Measurements from ENCODE around the gene NEUROD2. TPM values are rescaled to one million over a fixed set of nuclear protein-coding genes. Genes with fewer than 3 reads are reported as not detected.

Gene NEUROD2
- total RNA-seq, 1 donor from 2014 or later = not detected

DNA sequence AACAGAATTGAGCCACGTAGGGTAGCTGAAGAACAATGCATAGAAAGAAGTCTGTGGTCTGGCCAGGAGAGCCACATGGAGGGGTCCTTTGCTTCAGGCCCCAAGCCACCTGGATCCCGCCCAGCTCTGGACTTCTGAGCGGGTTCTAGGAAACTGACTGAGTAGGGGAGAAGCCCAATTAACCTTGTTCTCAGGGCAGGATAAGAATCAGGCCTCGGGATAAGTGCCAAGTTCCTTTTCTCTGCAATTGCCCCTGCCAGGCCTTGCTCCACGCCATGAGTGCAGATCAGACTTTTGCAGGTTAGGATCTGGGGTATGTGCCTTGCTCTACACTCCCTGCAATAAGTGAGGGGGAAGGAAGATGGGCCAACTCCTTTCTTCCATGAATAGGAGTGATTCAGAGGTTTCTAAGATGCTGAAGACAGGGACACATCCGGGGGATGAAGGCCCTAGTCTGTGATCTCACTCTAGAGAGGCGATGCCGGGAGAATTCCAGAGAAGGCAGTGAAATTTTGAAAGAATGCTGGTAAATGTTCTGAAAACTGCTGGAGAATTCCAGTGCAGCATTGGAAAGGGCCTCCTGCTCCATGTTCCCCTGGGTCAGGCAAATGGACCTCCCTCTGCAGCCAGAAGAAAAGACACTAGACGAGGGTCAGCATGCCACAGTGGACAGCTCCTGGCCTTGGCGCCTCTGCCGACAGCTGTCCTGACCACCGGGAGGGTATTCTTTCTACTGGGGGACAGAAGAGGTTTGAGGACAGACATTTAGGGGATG lies 5.8 kb downstream of the NEUROD2 start:
- H3K4me1 Mint-ChIP-seq (ENCODE audit: low read depth) = peaks cover 10% of the 10 kb centered on the region
- no peaks in the 10 kb centered on the region for H3K9me3 Mint-ChIP-seq
- no peak overlapping the region for H3K4me3 Mint-ChIP-seq (ENCODE audit: low read depth)
- no peak overlapping the region for H3K27ac Mint-ChIP-seq
- H3K27me3 Mint-ChIP-seq (ENCODE audit: low read depth) = peaks cover 78% of the 10 kb centered on the region
- H3K36me3 Mint-ChIP-seq (ENCODE audit: low read depth) = no peaks in the 10 kb centered on the region
- intact Hi-C loops (cut with micrococcal nuclease) = loop anchor here (10.0 kb wide), 1 partner anchor 377 kb away; the partner anchor contains the start of gene STAC2
- DNase-seq (ENCODE audit: low spot score) = no peak

DNA sequence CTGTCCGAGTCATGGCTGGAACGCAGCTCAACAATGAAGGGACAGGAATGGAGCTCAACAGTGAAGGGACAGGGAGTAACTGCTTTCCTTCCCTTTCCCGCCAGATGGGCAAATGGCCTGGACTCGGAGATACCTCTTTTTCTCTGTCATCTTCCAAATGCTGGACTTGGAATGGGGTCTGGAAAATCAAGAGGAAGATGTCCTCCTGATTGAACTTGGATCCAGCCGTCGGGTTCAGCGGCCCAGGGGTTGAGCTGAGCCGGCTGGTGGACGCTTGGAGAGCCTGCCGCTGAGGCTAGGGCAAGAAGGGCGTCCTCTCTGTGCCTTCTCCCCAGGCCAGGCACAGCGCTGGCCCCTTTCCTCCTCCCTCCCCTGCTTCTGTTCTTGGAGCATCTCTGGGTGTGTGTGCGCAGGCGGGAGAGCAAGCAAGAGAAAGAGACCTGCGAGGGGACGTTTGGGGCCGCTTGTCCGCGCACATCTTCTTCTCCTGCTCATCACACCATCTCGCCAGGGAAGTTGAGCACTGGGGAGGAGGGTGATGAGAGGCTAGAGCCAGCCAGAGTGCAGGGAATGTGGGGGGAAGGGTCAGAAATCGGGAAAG lies 6.6 kb downstream of the NEUROD2 start:
- intact Hi-C loops (cut with micrococcal nuclease) = loop anchor here (10.0 kb wide), 1 partner anchor 376 kb away; the partner anchor contains the start of gene STAC2
- Mint-ChIP-seq H3K4me3 (ENCODE audit: low read depth) (no peak overlapping the region), H3K36me3 (ENCODE audit: low read depth) (no peaks in the 10 kb centered on the region), H3K27me3 (ENCODE audit: low read depth) (peaks cover 83% of the 10 kb centered on the region), H3K4me1 (ENCODE audit: low read depth) (peaks cover 10% of the 10 kb centered on the region), H3K27ac (no peak overlapping the region), H3K9me3 (no peaks in the 10 kb centered on the region)
- DNase-seq (ENCODE audit: low spot score) = no peak

DNA sequence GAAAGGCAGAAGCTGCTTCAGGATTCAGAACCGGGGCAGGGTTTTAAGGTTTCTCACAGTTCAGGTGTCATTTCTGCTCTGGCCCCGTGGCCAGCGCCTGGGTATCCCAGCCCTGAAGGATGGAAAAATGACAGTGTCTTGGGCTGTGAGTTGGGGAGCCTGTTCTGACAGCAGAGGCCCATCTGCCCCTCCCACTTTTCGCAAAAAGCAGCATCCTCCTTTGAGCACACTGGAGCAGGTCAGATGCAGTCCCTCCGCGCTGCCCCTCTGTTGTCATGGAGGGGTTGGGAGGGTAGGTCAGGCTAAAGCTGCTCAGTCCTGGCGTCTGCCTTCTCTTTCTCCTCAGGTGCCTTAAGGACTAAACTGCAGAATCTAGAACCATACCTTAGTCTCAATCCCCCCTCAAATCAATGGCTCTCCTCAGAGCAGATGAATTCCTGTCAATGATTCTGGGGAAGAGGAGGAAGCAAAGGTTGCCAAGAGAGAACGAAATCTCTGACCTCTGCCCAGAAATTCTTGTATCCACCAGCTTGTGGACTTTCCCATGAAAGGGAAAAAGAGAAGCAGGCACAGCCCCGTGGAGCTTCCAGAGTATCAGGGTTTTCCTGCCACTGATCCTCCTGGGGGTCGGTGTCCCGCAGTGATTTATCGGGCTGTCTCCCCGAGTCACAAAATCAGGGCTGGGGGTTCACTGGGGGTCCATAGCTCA lies 7.3 kb downstream of the NEUROD2 start:
- Mint-ChIP-seq H3K9me3 (no peaks in the 10 kb centered on the region), H3K27ac (no peak overlapping the region), H3K4me1 (ENCODE audit: low read depth) (peaks cover 10% of the 10 kb centered on the region), H3K27me3 (ENCODE audit: low read depth) (peaks cover 87% of the 10 kb centered on the region), H3K36me3 (ENCODE audit: low read depth) (no peaks in the 10 kb centered on the region), H3K4me3 (ENCODE audit: low read depth) (no peak overlapping the region)
- DNase-seq (ENCODE audit: low spot score) = no peak
- intact Hi-C loops (cut with micrococcal nuclease) = loop anchor here (10.0 kb wide), 1 partner anchor 376 kb away; the partner anchor contains the start of gene STAC2

DNA sequence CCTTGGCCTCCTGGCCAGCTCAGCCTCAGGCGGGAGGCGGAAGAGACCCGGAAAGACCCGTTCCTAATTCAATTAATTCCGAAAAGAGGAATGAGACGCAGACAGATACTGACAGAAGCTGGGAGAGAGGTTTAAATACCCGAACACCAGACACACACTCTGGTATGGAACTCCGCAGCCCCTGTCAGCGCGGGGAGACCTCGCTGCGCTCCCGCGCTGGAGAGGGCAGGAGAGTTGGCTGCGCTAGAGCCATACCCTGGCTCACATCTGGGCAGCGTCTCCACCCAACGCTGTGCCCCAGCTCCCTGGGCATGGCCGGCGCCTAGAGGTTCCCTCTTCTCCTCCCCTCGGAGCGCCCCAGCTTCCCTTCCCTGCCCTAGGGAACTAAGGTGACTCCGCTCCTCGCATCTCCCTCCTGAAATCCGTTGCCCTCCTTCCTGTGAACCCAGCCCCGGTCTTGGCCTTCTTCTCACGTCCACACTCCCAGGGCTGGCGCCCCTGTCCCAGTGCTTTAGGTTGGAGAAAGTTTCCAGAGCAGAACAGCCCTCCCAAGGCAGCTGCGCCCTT lies 8.0 kb downstream of the NEUROD2 start:
- peaks cover 89% of the 10 kb centered on the region for H3K27me3 Mint-ChIP-seq (ENCODE audit: low read depth)
- no peak overlapping the region for H3K27ac Mint-ChIP-seq
- DNase-seq (ENCODE audit: low spot score) = no peak
- H3K9me3 Mint-ChIP-seq = no peaks in the 10 kb centered on the region
- no peak overlapping the region for H3K4me3 Mint-ChIP-seq (ENCODE audit: low read depth)
- peaks cover 10% of the 10 kb centered on the region for H3K4me1 Mint-ChIP-seq (ENCODE audit: low read depth)
- H3K36me3 Mint-ChIP-seq (ENCODE audit: low read depth) = no peaks in the 10 kb centered on the region
- intact Hi-C loops (cut with micrococcal nuclease) = loop anchor here (10.0 kb wide), 1 partner anchor 375 kb away; the partner anchor contains the start of gene STAC2

DNA sequence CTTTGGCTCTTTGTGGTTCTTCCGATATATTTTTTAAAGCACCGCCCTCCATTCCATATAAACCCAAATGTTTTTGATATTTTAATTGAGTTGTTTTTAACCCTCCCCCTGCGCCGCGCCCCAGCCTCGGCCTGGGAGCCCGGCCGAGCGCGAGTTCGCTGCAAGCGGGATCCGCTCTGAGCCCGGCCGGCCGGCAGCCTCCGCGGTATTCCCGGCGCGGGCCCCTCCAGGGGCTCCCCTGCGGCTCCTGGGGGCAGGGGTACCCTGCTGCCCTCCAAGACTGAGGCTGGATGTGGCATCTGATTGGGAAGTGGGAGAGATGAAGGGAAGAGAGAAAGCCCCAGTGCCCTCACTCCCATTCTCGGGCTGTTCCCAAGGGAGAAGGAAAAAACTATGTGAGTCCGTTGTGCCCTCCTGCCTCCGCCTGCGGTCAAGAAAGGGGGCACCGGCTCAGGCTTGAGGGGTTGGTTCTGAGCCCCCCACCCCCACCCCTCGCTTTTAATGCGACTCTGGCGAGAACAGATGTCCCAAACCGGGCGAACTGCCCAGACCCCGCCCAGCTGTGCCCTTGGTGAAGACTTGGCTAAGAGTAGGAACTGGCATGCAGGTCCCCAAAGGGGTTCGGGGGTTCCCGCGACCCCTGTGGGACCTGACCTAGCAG lies 8.6 kb downstream of the NEUROD2 start:
- Mint-ChIP-seq H3K27ac (no peak overlapping the region), H3K36me3 (ENCODE audit: low read depth) (no peaks in the 10 kb centered on the region), H3K9me3 (no peaks in the 10 kb centered on the region), H3K27me3 (ENCODE audit: low read depth) (peaks cover 89% of the 10 kb centered on the region), H3K4me3 (ENCODE audit: low read depth) (no peak overlapping the region), H3K4me1 (ENCODE audit: low read depth) (peaks cover 10% of the 10 kb centered on the region)
- intact Hi-C loops (cut with micrococcal nuclease) = no loop called here
- no peak for DNase-seq (ENCODE audit: low spot score)

DNA sequence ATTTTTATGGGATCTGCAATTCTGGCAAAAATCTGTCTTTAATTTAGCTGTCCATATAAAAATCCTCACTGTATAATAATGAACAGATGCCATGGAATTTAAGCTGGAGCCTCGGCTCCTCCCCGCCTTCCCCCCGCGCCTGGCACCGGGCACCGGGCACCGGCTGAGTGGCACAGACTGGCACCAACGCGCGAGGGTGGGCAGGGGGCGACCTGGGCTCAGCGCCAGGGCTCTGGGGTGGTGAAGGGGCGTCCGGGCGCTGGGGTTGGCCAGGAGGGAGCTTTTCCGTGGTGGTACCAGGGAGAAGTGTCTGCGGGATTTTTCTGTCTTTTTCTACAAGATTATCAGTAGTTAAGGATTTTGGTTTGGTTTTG lies 9.1 kb downstream of the NEUROD2 start:
- Mint-ChIP-seq H3K27me3 (ENCODE audit: low read depth) (peaks cover 87% of the 10 kb centered on the region), H3K4me3 (ENCODE audit: low read depth) (no peak overlapping the region), H3K27ac (no peak overlapping the region), H3K36me3 (ENCODE audit: low read depth) (no peaks in the 10 kb centered on the region), H3K9me3 (no peaks in the 10 kb centered on the region), H3K4me1 (ENCODE audit: low read depth) (peaks cover 9% of the 10 kb centered on the region)
- intact Hi-C loops (cut with micrococcal nuclease) = no loop called here
- DNase-seq (ENCODE audit: low spot score) = no peak

DNA sequence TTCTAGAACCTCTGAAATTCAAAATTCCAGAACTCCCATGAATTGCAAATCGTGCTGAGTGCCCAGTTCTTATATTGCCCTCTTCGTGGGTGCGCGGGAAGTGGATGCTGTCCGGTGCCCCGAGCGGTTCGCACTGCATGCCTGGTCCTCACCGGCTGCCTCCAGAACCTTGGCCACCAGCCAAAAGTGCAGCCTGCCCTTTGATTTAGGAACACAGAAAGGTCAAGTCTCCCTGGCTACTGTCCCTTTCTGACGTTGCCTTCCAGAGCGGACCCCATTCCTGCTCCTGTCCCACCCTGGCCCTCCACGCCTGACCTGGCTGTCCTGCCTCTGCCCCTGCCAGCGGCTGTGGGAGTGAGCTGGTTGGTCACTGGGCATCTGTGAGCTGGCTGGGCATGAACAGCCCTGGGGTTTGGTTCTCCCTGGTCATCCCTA lies 9.7 kb downstream of the NEUROD2 start:
- H3K4me1 Mint-ChIP-seq (ENCODE audit: low read depth) = peaks cover 6% of the 10 kb centered on the region
- intact Hi-C loops (cut with micrococcal nuclease) = no loop called here
- no peaks in the 10 kb centered on the region for H3K9me3 Mint-ChIP-seq
- DNase-seq (ENCODE audit: low spot score) = no peak
- no peak overlapping the region for H3K27ac Mint-ChIP-seq
- no peaks in the 10 kb centered on the region for H3K36me3 Mint-ChIP-seq (ENCODE audit: low read depth)
- H3K27me3 Mint-ChIP-seq (ENCODE audit: low read depth) = peaks cover 87% of the 10 kb centered on the region
- no peak overlapping the region for H3K4me3 Mint-ChIP-seq (ENCODE audit: low read depth)

DNA sequence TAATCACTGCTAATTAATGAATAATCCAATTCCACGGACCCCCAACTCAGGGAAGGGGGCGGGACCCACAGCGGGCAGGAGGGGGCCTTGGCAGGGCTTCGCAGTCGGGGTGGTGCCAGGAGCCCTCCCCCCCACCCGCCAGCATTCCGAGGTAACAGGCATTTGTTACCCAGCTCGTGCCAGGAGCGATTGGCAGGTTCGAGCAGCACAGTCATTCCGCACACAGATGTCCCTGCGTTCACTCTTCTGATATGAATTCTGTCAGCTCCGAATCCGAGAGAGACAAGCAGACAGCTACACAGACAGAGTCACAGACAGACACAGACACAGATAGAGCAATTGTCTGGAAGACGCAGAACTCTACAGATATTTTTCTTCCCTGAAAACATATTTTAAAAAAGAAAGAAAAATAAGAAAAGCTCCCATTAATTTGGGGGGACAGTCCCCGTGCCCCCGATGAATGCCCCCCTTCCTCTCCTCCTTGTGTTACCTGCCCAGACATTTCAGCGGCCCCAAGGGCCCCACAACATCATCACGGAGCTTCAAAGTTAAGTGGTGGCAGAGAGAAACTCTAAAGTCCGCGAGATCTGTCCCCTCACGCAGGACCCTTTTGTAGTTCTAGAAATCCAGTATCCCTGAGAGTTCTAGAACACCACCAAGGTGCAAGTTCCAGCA lies 10.2 kb downstream of the NEUROD2 start:
- peaks cover 3% of the 10 kb centered on the region for H3K4me1 Mint-ChIP-seq (ENCODE audit: low read depth)
- H3K4me3 Mint-ChIP-seq (ENCODE audit: low read depth) = no peak overlapping the region

DNA sequence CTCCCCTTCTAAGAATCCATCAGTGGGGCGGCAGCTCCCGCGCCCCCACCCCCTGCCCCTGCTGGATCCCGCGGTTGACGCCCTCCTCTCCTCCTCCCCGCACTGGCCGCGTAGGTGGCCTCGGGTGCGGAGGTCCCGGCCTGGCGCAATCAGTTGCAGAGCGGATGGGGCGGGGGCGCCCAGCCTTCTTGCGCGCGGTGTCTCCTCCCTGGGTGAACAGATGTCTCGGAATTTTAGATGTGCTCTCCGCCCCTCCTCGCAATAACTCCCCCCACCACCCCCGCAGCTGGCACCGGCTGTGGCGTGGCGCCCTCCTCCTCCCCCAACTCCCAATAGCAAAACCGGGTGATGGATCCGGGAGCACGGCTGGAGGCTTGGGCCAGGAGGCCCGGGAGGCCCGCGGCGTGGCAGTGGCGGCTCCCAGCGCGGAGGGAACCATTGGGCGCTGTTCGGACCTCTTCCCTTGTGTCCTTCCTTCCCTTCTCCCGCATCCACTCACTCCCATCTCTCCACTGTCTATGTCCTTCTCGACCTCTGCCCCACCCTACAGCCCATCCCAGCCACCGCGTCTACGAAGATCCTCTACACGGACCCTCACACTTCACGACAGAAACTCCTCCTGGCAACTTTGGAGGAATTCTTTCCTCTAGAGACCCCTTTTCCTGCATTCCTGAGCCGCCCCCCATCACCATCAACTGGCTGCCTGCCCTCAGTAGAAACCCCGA lies 11.0 kb downstream of the NEUROD2 start:
- H3K4me1 Mint-ChIP-seq (ENCODE audit: low read depth) = peaks cover 2% of the 10 kb centered on the region
- H3K36me3 Mint-ChIP-seq (ENCODE audit: low read depth) = no peaks in the 10 kb centered on the region
- H3K27ac Mint-ChIP-seq = no peak overlapping the region
- peaks cover 77% of the 10 kb centered on the region for H3K27me3 Mint-ChIP-seq (ENCODE audit: low read depth)
- H3K9me3 Mint-ChIP-seq = no peaks in the 10 kb centered on the region
- H3K4me3 Mint-ChIP-seq (ENCODE audit: low read depth) = no peak overlapping the region
- no peak for DNase-seq (ENCODE audit: low spot score)
- intact Hi-C loops (cut with micrococcal nuclease) = no loop called here

More for the DNA sequence above, 10.2 kb downstream of the NEUROD2 start:
- DNase-seq (ENCODE audit: low spot score) = no peak
- Mint-ChIP-seq H3K36me3 (ENCODE audit: low read depth) (no peaks in the 10 kb centered on the region), H3K9me3 (no peaks in the 10 kb centered on the region), H3K27me3 (ENCODE audit: low read depth) (peaks cover 82% of the 10 kb centered on the region), H3K27ac (no peak overlapping the region)
- intact Hi-C loops (cut with micrococcal nuclease) = no loop called here

DNA sequence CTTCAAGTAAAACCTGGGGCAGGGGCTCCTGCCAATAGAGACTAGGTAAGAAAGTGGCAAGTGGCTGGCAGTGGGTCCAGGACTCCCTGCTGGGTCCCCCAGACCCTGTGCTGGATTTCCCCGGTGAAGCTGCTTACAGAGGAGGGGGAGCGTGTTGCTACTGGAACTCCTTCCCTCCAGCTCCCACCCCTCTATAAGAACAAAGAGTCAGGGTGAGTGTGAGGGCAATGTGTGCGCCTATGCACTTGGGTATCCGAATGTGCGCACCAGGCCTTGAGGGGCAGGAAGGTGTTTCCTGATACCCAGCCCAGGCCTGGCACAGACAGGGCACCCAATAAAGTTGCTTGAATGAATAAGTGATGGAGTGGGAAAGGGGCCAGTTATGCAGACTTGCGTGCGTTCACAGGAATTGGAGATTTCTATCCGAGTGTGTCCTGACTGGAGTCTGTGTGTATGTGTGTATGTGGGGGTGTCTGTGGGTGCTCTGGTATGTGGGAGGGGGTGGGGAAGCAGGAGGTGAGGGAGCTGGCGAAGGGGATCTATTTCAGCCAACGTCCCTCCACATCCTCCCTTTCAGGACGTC lies 11.7 kb downstream of the NEUROD2 start:
- Mint-ChIP-seq H3K4me3 (ENCODE audit: low read depth) (no peak overlapping the region), H3K27me3 (ENCODE audit: low read depth) (peaks cover 72% of the 10 kb centered on the region), H3K4me1 (ENCODE audit: low read depth) (peaks cover 2% of the 10 kb centered on the region), H3K27ac (no peak overlapping the region), H3K9me3 (no peaks in the 10 kb centered on the region), H3K36me3 (ENCODE audit: low read depth) (no peaks in the 10 kb centered on the region)
- intact Hi-C loops (cut with micrococcal nuclease) = no loop called here
- no peak for DNase-seq (ENCODE audit: low spot score)

DNA sequence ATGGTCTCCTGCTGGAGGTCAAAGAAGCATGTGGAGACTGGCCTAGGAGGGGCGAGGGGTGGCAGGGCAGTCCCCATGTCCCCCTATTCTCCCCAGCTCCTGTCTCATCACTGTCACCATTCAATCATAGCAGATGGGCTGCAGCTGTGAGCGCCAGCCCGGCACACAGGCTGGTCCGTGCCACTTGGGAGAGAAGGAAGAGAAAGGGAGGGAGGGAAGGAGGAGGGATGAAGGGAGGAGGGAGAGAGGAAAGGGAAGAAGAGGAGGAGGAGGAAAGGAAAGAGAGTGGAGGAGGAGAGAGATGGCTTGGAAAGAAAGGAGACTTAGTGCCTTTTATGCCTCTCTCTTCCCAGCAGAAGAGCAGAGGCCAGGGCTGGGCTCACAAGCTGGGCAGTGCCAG lies 12.4 kb downstream of the NEUROD2 start:
- Mint-ChIP-seq H3K27me3 (ENCODE audit: low read depth) (peaks cover 65% of the 10 kb centered on the region), H3K4me3 (ENCODE audit: low read depth) (no peak overlapping the region), H3K36me3 (ENCODE audit: low read depth) (no peaks in the 10 kb centered on the region), H3K27ac (no peak overlapping the region), H3K9me3 (no peaks in the 10 kb centered on the region), H3K4me1 (ENCODE audit: low read depth) (peaks cover 2% of the 10 kb centered on the region)
- intact Hi-C loops (cut with micrococcal nuclease) = no loop called here
- no peak for DNase-seq (ENCODE audit: low spot score)
